ENCODE measurements around the gene BLVRA.
A peak's percentile ranks its signal among the peaks of the same experiment; 100 is the strongest.
"Not testable (repeated sequence)": the region's sequence is repeated elsewhere in the genome, so short reads cannot be mapped to it uniquely, and the experiment has no call there.

Gene BLVRA, protein sequence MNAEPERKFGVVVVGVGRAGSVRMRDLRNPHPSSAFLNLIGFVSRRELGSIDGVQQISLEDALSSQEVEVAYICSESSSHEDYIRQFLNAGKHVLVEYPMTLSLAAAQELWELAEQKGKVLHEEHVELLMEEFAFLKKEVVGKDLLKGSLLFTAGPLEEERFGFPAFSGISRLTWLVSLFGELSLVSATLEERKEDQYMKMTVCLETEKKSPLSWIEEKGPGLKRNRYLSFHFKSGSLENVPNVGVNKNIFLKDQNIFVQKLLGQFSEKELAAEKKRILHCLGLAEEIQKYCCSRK

DNA sequence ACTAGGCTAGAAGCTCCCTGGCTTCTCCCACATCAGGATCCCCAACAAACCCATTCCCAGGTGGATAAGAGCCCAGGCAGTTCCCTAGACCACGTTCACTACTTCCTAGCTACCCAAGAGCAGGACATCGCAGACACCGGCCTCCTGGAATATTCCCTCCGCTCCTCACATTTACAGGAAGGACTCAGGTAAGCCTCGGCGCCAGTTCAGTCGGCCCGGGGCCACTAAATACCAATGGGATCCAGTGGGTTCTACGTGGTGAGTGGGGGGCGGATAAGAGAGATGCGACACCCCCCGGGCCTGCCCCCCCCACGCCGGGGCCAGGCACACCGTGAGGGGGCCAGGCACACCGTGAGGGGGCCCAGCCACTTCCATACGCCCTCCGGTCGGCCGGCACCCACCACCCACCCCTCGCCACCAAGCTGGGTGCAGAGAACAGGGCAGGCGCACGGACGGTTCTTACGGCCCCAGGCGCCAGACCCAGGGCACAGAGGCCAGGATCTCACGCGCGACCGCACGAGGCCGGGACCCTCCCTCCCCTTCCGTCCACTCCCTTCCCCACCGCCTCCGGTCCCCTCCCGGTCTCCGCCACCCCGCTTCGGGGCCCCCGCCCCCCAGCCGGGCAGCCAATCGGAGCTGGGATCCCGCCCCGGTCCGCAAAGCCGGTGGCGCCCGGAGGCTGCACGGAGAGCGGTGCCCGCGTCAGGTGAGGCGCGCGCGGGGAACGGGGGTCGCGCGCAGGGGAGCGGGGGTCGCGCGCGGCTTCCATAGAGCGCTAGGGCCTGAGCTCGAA, at the start of gene BLVRA:
Gene BLVRA, plus strand, starts transcription at position 652 of the 793 bp plus-strand sequence. CDS start 12,479 bp downstream, outside the sequence.
- peak; percentile 38 to 48 for DNase-seq (ENCODE audit: low read depth in 2 of 2)

- no peak for DNase-seq (ENCODE audit: low read depth in 2 of 2)
Observed at GRCh38 chr7:43711503-43711902, 47.0 kb upstream of the BLVRA start.

DNA sequence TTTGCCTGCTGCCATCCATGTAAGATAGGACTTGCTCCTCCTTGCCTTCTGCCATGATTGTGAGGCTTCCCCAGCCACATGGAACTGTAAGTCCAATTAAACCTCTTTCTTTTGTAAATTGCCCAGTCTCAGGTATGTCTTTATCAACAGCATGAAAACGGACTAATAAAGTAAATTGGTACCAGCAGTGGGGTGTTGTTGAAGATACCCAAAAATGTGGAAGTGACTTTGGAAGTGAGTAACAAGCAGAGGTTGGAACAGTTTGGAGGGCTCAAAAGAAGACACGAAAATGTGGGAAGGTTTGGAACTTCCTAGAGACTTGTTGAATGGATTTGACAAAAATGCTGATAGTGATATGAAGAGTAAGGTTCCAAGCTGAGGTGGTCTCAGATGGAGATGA, 42.5 kb upstream of the BLVRA start:
- not testable (repeated sequence) for DNase-seq (ENCODE audit: low read depth in 2 of 2)

DNA sequence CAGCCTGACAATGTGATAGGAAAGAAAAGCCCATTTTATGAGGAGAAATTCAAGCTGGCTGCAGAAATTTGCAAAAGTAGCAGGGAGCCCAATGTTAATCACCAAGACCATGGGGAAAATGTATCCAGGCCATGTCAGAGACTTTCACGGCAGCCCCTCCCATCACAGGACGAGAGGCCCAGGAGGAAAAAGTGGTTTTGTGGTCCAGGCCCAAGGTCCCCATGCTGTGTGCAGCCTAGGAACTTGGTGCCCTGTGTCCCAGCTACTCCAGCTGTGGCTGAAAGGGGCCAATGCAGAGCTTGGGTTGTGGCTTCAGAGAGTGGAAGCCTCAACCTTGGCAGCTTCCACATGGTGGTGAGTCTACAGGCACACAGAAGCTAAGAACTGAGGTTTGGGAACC, 41.9 kb upstream of the BLVRA start:
- no peak for DNase-seq (ENCODE audit: low read depth in 2 of 2)

- DNase-seq (ENCODE audit: low read depth in 2 of 2): no peak
Observed at GRCh38 chr7:43721193-43721806, 37.2 kb upstream of the BLVRA start.

DNA sequence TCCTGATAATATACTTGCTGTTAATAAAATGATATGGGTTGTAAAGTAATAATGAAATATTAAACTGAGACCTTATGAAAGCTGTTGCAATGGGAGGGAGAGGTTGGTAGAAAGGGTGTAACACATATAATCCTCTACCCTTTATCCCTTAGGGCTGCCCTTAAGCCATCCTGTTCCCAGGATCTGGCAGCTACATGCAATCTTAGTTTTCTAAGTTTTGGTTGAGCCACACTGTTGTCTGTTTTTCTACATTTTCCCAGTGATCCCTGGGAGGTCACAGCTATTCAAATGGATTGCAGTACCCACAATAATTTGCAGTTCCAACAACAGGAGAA, 35.5 kb upstream of the BLVRA start:
- no peak for DNase-seq (ENCODE audit: low read depth in 2 of 2)

- DNase-seq (ENCODE audit: low read depth in 2 of 2): no peak
Observed at GRCh38 chr7:43725251-43725650, 33.2 kb upstream of the BLVRA start.

DNA sequence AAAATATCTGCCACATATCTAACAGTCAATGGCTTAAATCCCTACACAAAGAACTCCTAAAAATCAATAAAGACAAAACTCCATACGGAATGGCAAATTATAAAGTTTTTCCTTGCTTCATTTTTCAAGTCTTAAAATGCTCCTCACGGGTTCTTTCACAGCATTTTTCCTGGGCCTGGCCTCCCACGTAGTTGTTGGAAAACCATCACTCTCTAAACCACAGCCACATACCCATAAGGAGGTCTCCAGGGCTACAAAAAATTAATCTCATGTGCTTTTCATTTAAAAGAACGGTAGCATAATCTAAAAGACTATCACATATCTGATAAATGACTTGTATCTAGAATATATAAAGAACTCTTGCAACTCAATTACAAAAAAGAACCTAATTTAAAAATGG, 32.0 kb upstream of the BLVRA start:
- DNase-seq (ENCODE audit: low read depth in 2 of 2): no peak

DNA sequence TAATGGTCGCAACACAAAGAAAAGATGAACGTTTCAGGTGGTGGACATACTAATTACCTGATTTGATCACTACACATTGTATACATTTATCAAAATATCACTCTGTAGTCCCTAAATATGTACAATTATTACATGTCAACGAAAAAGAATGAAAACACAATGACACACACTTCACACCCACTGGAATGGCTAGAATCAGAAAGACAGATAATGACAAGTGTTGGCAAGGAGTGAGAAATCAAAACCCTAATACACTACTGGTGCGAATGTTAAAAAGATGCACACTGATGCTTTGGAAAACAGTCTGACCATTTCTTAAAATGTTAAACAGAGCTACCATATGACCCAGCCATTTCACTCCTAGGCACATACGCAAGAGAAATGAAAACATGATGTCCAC, 31.5 kb upstream of the BLVRA start:
- no peak for DNase-seq (ENCODE audit: low read depth in 2 of 2)

DNA sequence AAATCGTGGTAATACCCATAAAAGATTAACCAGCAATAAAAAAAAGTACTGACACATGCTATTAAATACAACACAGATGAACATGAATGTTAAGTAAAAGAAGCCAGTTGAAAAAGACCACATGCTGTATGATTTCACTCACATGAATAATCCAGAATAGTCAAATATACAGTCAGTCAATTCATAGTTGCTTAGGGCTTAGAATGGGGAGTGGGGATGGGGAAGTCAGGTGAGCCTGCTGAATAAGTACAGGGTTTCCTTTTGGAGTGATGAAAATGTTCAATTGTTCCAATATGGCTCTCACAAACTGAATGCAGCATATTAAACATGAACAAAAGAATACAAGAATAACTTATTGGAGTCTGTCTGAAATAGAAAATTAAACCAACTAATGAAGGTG, 31.0 kb upstream of the BLVRA start:
- no peak for DNase-seq (ENCODE audit: low read depth in 2 of 2)

- DNase-seq (ENCODE audit: low read depth in 2 of 2): peak; percentile 53 to 62
Observed at GRCh38 chr7:43729214-43729923, 29.1 kb upstream of the BLVRA start, which contains the start of gene COA1. Gene COA1, minus strand, starts transcription at chr7:43729523. Its CDS starts 80,909 bp downstream, at chr7:43648614.

- DNase-seq (ENCODE audit: low read depth in 2 of 2): no peak
Observed at GRCh38 chr7:43729924-43730248, 28.6 kb upstream of the BLVRA start.

- not testable (repeated sequence) for DNase-seq (ENCODE audit: low read depth in 2 of 2)
Observed at GRCh38 chr7:43731494-43731893, 27.0 kb upstream of the BLVRA start.

- not testable (repeated sequence) for DNase-seq (ENCODE audit: low read depth in 2 of 2)
Observed at GRCh38 chr7:43734575-43735332, 23.7 kb upstream of the BLVRA start.

- no peak for DNase-seq (ENCODE audit: low read depth in 2 of 2)
Observed at GRCh38 chr7:43735403-43735801, 23.1 kb upstream of the BLVRA start.

GRCh38 chr7:43735802-43736603, 22.5 kb upstream of the BLVRA start:
- DNase-seq (ENCODE audit: low read depth in 2 of 2): no peak

GRCh38 chr7:43737467-43738127, 20.9 kb upstream of the BLVRA start:
- DNase-seq (ENCODE audit: low read depth in 2 of 2): no peak

DNA sequence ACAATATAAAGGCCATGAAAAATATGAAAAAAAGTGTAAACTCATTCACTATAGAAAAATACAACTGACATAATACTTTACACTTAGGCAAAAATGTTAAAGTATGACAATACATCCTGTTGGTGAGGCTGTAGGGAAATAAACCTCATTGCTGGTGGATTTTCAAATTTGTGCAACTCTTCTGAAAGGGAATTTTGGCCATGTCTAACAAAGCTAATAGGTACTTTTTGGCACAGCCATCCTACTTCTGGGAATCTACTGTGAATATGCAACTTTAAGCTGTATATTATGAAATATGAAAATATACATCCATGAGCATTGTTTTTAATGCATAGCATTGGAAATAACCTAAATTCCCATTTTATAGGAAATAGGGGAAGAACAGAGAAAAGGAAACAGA, 15.8 kb upstream of the BLVRA start:
- DNase-seq (ENCODE audit: low read depth in 2 of 2): no peak

DNA sequence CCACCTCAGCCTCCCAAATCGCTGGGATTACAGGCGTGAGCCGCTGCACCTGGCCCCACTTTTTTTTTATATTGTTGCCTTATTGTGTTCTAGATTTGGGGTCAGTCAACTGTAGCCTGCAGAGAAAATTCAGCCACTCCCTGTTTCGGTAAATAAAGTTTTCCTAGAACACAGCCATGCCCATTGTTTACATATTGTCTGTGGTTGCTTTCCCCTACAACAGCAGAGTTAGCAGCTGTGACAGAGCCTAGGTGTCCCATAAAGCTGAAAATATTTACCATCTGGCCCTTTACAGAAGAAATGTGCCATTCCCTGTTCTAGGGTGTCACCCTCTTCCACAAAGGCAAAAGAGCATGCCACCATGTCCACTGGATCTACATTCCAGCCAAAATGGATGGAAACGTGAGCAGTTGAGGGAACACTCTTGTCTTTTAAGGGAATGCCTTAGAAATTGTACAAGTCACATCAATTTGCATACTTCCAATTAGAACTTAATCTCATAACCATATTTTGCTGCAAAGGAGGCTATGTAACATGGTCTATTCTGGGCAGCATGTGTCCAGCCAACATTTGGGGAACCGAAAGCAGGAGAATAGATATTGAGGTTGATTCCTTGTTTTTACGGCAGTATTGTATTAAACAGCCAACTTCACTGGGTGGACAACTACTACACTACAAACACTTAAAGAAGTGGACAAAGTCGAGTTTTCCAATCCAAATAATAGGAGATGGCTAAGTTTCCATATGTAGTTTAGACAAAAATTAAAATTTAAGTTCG, 11.0 kb upstream of the BLVRA start:
- DNase-seq (ENCODE audit: low read depth in 2 of 2): no peak
